Measurements from ENCODE around the gene NUP210L. TPM values are rescaled to one million over a fixed set of nuclear protein-coding genes. Genes with fewer than 3 reads are reported as not detected.

Gene NUP210L
- polyA plus RNA-seq, 2 of the 4 experiments (the other 2 are of a cell fraction), result not detected

GRCh38 chr1:153977250-153978240 lies 177.3 kb downstream of the NUP210L start, which contains the start of gene JTB (continued):
- no peak for TF ChIP-seq CTCF (IDR thresholded peaks at IDR 0.05)
- no peak for TF ChIP-seq ESRRA (IDR thresholded peaks at IDR 0.05; ENCODE audit: borderline replicate concordance, low read length)
- no peak for TF ChIP-seq RAD21 (conservative IDR thresholded peaks at IDR 0.05 in 1 of 2, IDR thresholded peaks at IDR 0.05 in 1 of 2)
- TF ChIP-seq ZFP36 (IDR thresholded peaks at IDR 0.05; ENCODE audit: borderline replicate concordance, partially characterized antibody), result no peak
- no peak for TF ChIP-seq E2F6 (IDR thresholded peaks at IDR 0.05; ENCODE audit: borderline replicate concordance, low read depth)
- no peak for TF ChIP-seq HOXB13 (CRISPR knock-in tag; IDR thresholded peaks at IDR 0.05; ENCODE audit: low read depth)
- no peak for TF ChIP-seq RNF2 (IDR thresholded peaks at IDR 0.05; ENCODE audit: borderline replicate concordance, low read depth)
- TF ChIP-seq KDM5A (IDR thresholded peaks at IDR 0.05), result no peak; the same call in 1 of the 2 replicates
- no peak for TF ChIP-seq NR3C1 (IDR thresholded peaks at IDR 0.05)

DNA sequence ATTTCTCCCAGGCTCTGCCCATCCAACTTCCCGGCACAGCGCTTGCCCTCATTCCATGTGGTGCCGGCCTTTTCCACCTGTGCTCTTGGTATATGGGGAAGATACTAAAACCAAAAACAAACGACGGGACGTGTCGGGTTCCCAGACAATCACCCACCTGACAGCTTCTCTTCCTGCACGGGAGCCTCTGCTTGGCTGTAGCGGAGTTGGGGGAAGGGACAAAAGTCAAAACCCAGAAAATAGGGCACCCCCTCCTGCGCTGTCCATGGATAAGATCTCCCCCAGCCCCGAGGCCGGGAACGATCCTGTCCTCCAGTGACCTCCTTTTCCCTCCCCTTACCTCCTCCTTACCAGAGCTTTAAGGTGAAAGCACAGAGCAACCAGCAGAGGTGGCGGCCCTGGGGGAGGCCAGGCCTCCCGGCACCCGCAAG lies 178.0 kb downstream of the NUP210L start:
- ChIA-PET POLR2A (interaction anchor here (0.9 to 4.4 kb wide), 9 partner anchors 9 to 193 kb away, joined by 3 to 78 read pairs (median 8); partner anchors contain the start of genes CREB3L4, DENND4B, GATAD2B and RAB13), CTCF (interaction anchor here (0.8 to 7.5 kb wide), 10 partner anchors 9 to 187 kb away, joined by 3 to 90 read pairs (median 5); partner anchors contain the start of genes CREB3L4, DENND4B and RAB13)
- Histone ChIP-seq H3K4me2 (peak overlapping the region; percentile 92), H3K4me3 (peak overlapping the region; percentile 92), H3K4me1 (peaks cover 18% of the 10 kb centered on the region), H3K27ac (peak overlapping the region; percentile 88 to 95), H3K9me3 (no peaks in the 10 kb centered on the region)
- no peak for FAIRE-seq
- 2% methylated on average over 13 of the region's 16 CpGs for WGBS (ENCODE audit: missing lambda C conversion rate)
- DNase-seq (ENCODE audit: low read depth in 1 of 2, low spot score in 1 of 2), result no peak
- peak; percentile 3 to 45; a peak in 4 of 6 replicates for ATAC-seq
- no peak for TF ChIP-seq MAFK (IDR thresholded peaks at IDR 0.05; ENCODE audit: partially characterized antibody)
- no peak for TF ChIP-seq HOXB5 (CRISPR knock-in tag; IDR thresholded peaks at IDR 0.05)
- no peak for TF ChIP-seq HOXA7 (CRISPR knock-in tag; IDR thresholded peaks at IDR 0.05)
- TF ChIP-seq ATOH8 (CRISPR knock-in tag; IDR thresholded peaks at IDR 0.05; ENCODE audit: low read depth), result no peak
- no peak for TF ChIP-seq ZNF302 (CRISPR knock-in tag; IDR thresholded peaks at IDR 0.05)
- TF ChIP-seq, protein P1, sequence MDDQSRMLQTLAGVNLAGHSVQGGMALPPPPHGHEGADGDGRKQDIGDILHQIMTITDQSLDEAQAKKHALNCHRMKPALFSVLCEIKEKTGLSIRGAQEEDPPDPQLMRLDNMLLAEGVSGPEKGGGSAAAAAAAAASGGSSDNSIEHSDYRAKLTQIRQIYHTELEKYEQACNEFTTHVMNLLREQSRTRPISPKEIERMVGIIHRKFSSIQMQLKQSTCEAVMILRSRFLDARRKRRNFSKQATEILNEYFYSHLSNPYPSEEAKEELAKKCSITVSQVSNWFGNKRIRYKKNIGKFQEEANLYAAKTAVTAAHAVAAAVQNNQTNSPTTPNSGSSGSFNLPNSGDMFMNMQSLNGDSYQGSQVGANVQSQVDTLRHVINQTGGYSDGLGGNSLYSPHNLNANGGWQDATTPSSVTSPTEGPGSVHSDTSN (IDR thresholded peaks at IDR 0.05), result no peak
- TF ChIP-seq NR3C1 (IDR thresholded peaks at IDR 0.05), result no peak
- no peak for TF ChIP-seq RARB (CRISPR knock-in tag; IDR thresholded peaks at IDR 0.05)
- TF ChIP-seq, protein P2, sequence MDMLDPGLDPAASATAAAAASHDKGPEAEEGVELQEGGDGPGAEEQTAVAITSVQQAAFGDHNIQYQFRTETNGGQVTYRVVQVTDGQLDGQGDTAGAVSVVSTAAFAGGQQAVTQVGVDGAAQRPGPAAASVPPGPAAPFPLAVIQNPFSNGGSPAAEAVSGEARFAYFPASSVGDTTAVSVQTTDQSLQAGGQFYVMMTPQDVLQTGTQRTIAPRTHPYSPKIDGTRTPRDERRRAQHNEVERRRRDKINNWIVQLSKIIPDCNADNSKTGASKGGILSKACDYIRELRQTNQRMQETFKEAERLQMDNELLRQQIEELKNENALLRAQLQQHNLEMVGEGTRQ (IDR thresholded peaks at IDR 0.05), result no peak
- no peak for TF ChIP-seq BHLHE40 (IDR thresholded peaks at IDR 0.05; ENCODE audit: low read depth, low read length)
- TF ChIP-seq RFX5 (IDR thresholded peaks at IDR 0.05), result no peak
- TF ChIP-seq CHD2 (IDR thresholded peaks at IDR 0.05; ENCODE audit: low read length, partially characterized antibody), result no peak
- TF ChIP-seq JUN (IDR thresholded peaks at IDR 0.05), result no peak
- no peak for TF ChIP-seq EP300 (IDR thresholded peaks at IDR 0.05)
- no peak for TF ChIP-seq ZFP36 (IDR thresholded peaks at IDR 0.05; ENCODE audit: borderline replicate concordance, partially characterized antibody)
- no peak for TF ChIP-seq ZSCAN20 (CRISPR knock-in tag; IDR thresholded peaks at IDR 0.05)
- TF ChIP-seq CHD4 (IDR thresholded peaks at IDR 0.05; ENCODE audit: borderline replicate concordance), result no peak
- no peak for TF ChIP-seq CEBPB (IDR thresholded peaks at IDR 0.05)
- no peak for TF ChIP-seq HOXB13 (CRISPR knock-in tag; IDR thresholded peaks at IDR 0.05; ENCODE audit: low read depth)
- no peak for TF ChIP-seq BCL3 (IDR thresholded peaks at IDR 0.05)
